ENCODE data around the gene TPMT. TPM values are rescaled to one million over a fixed set of nuclear protein-coding genes. Genes with fewer than 3 reads are reported as not detected.

The TPMT gene
- total and polyA plus RNA-seq, 10 donors = 7.4 to 16.8 (median 11.2) TPM

DNA sequence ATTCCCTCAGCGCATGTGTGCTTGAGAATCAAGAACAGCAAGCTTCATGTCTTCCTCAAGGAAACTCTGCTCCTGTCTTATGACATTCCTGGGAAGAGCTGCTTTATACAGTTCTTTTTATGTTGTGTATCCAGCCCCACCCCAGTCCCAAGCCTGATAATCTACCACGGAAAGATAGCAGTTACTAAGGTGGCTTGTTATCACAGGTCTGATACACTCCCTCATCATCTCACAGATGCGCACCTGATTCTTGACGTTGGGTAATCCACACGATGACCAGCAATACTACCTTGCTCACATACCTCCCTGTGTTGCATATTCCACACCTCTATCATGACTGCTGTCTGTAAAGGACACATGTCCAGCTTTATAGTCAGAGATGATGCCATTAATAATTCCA is 35.6 kb downstream of the TPMT start:
- intact Hi-C loops (cut with DNase I; ENCODE audit: low total_unique reads) = loop anchor here (10.0 kb wide), 1 partner anchor 964 kb away; no protein-coding TSS in a partner anchor
- no peaks in the 10 kb centered on the region for H3K36me3 ChIP-seq
- H3K27ac ChIP-seq = no peak overlapping the region
- TF ChIP-seq POLR2AphosphoS5 (IDR thresholded peaks at IDR 0.05) = no peak
- no peak for TF ChIP-seq CTCF (IDR thresholded peaks at IDR 0.05 in 8 of 11, conservative IDR thresholded peaks at IDR 0.05 in 3 of 11)
- no peak for TF ChIP-seq POLR2A (IDR thresholded peaks at IDR 0.05)
- peaks cover 0 to 14% (median 9%) of the 10 kb centered on the region in 6 donors for H3K4me1 ChIP-seq
- H3K27me3 ChIP-seq (replicated peaks in 1 of 7) = no peaks in the 10 kb centered on the region
- H3K4me3 ChIP-seq = no peak overlapping the region
- peaks cover 0 to 13% (median 0%) of the 10 kb centered on the region in 8 donors for H3K9me3 ChIP-seq
- no peak for DNase-seq
- 73 to 98% (median 91%) methylated on average over 5 of the region's 5 CpGs for WGBS, 5 donors

DNA sequence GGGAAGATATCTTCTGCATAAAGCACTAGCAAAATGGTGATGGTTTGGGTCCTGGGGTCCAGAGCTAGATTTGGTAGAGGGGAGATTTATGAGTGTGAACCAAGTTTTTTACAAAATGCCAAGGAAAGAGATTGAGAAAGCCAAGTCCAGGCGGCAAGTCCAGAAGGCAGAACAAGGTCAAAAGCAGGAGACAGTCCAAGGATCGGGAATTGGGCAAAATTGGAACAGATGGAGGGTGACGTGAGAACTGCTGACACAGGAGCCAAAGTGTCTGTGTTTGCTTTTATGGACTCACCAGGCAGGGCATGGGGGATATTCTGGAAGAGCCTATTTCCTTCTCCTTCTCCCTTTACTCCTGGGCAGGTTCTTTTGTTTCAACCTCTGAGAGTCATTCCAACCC is 36.5 kb downstream of the TPMT start:
- DNase-seq = no peak
- WGBS, 5 donors = 62 to 87% (median 76%) methylated on average over 3 of the region's 3 CpGs
- Histone ChIP-seq H3K4me1 (peaks cover 0 to 14% (median 9%) of the 10 kb centered on the region in 6 donors), H3K36me3 (no peaks in the 10 kb centered on the region), H3K27ac (no peak overlapping the region), H3K27me3 (replicated peaks in 1 of 7) (no peaks in the 10 kb centered on the region), H3K4me3 (no peak overlapping the region), H3K9me3 (peaks cover 0 to 13% (median 0%) of the 10 kb centered on the region in 8 donors)
- intact Hi-C loops (cut with DNase I; ENCODE audit: low total_unique reads) = loop anchor here (10.0 kb wide), 1 partner anchor 964 kb away; no protein-coding TSS in a partner anchor
- TF ChIP-seq POLR2AphosphoS5 (IDR thresholded peaks at IDR 0.05) = no peak
- TF ChIP-seq CTCF (IDR thresholded peaks at IDR 0.05 in 8 of 11, conservative IDR thresholded peaks at IDR 0.05 in 3 of 11) = no peak
- no peak for TF ChIP-seq POLR2A (IDR thresholded peaks at IDR 0.05)

DNA sequence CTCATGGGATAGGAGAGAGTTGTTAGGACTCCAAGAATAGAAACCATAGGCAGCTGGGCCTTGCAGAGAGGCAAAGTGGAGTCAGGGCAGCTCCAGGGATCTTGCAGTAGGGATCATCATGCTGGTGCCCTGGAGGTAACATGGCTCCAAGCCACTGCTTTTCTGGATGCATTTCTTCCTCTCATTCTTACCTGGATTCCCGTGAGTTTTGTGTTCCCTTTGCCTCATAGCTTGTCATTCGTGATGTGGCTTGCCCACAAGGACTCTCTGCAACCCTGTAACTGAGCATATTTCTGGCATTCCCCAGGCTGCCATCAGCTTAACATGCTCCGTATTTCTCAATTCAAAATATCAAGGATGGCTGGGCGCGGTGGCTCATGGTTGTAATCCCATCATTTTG is 37.7 kb downstream of the TPMT start:
- peaks cover 0 to 6% (median 4%) of the 10 kb centered on the region in 6 donors for H3K4me1 ChIP-seq
- DNase-seq = no peak
- H3K36me3 ChIP-seq = no peaks in the 10 kb centered on the region
- no peak overlapping the region for H3K4me3 ChIP-seq
- no peak overlapping the region for H3K27ac ChIP-seq
- 86 to 91% (median 88%) methylated on average over 5 of the region's 5 CpGs for WGBS, 5 donors
- intact Hi-C loops (cut with DNase I; ENCODE audit: low total_unique reads) = loop anchor here (10.0 kb wide), 1 partner anchor 962 kb away; no protein-coding TSS in a partner anchor
- H3K9me3 ChIP-seq = peaks cover 0 to 13% (median 0%) of the 10 kb centered on the region in 8 donors
- TF ChIP-seq POLR2AphosphoS5 (IDR thresholded peaks at IDR 0.05) (no peak), POLR2A (IDR thresholded peaks at IDR 0.05) (no peak), CTCF (IDR thresholded peaks at IDR 0.05 in 8 of 11, conservative IDR thresholded peaks at IDR 0.05 in 3 of 11) (no peak)
- no peaks in the 10 kb centered on the region for H3K27me3 ChIP-seq (replicated peaks in 1 of 7)

DNA sequence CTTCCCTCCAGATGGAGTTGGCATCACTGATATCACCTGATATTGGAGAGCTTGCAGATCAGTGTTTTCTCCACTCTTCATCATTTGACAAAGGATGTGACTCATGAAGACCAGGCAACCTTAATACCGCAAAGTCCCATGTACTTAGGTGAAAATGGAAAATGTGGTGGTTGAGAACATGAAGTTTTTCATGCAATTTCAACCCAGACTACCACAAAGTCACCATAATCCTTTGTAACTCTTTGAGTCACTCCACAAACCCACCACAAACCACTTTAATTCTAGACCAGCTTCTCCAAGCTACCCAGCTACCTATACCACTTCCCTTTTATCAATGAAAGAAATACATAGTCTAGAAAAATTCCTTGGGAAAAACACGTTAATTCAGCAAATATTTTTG is 39.5 kb downstream of the TPMT start:
- Histone ChIP-seq H3K4me1 (no peaks in the 10 kb centered on the region), H3K27ac (no peak overlapping the region), H3K9me3 (peaks cover 0 to 7% (median 0%) of the 10 kb centered on the region in 8 donors), H3K36me3 (no peaks in the 10 kb centered on the region), H3K4me3 (no peak overlapping the region), H3K27me3 (replicated peaks in 1 of 7) (no peaks in the 10 kb centered on the region)
- 68 to 76% (median 73%) methylated on average over 2 of the region's 2 CpGs for WGBS, 5 donors
- intact Hi-C loops (cut with DNase I; ENCODE audit: low total_unique reads) = loop anchor here (10.0 kb wide), 1 partner anchor 961 kb away; no protein-coding TSS in a partner anchor
- TF ChIP-seq POLR2AphosphoS5 (IDR thresholded peaks at IDR 0.05) (no peak), POLR2A (IDR thresholded peaks at IDR 0.05) (no peak), CTCF (IDR thresholded peaks at IDR 0.05 in 8 of 11, conservative IDR thresholded peaks at IDR 0.05 in 3 of 11) (no peak)
- DNase-seq = no peak
